Activated T-helper 2 cell treated with anti-CD3 and anti-CD28 coated beads, Interferon-gamma antibody, Interleukin-2, Interleukin-4, amounts not matched to agents 10 μg/mL and 5 μg/mL and 100 μg/mL, durations not matched to agents 14 hours and 24 hours and 36 hours (primary cell): ENCODE results near the gene PRR11. TPM values are rescaled to one million over a fixed set of nuclear protein-coding genes. Genes with fewer than 3 reads are reported as not detected.
"Not testable (repeated sequence)": the region's sequence is repeated elsewhere in the genome, so short reads cannot be mapped to it uniquely, and the experiment has no call there.

Experiments
- DNase-seq: peaks from one replicate; pipeline ENCODE4 v3.0.0; 2021; ENCODE audit warnings: low spot score
- H3K27ac Mint-ChIP-seq: one replicate; pipeline ENCODE4 v1.8.0; 2021; ENCODE audit warnings: mixed read lengths
- H3K27me3 Mint-ChIP-seq: one replicate; pipeline ENCODE4 v1.8.0; 2021; ENCODE audit warnings: low read depth, mixed read lengths
- H3K36me3 Mint-ChIP-seq: one replicate; pipeline ENCODE4 v1.8.0; 2021; ENCODE audit warnings: low read depth, mixed read lengths
- H3K4me1 Mint-ChIP-seq: one replicate; pipeline ENCODE4 v1.8.0; 2021; ENCODE audit warnings: low read depth, mixed read lengths
- H3K4me3 Mint-ChIP-seq: one replicate; pipeline ENCODE4 v1.8.0; 2021; ENCODE audit warnings: low read depth, mild to moderate bottlenecking, moderate library complexity, mixed read lengths
- H3K9me3 Mint-ChIP-seq: one replicate; pipeline ENCODE4 v1.8.0; 2021; ENCODE audit warnings: mixed read lengths
- intact Hi-C: fragments of 100-400 bp; cut with micrococcal nuclease; formaldehyde crosslinking; loops from one replicate; pipeline ENCODE4 v1.15.1; 2023
- total RNA-seq: library from RNA; stranded (reverse); gene quantifications from 2 replicates; pipeline ENCODE4 v1.2.3, GENCODE V29; 2022

The PRR11 gene
- total RNA-seq, 1 donor from 2014 or later = 51.5 TPM

DNA sequence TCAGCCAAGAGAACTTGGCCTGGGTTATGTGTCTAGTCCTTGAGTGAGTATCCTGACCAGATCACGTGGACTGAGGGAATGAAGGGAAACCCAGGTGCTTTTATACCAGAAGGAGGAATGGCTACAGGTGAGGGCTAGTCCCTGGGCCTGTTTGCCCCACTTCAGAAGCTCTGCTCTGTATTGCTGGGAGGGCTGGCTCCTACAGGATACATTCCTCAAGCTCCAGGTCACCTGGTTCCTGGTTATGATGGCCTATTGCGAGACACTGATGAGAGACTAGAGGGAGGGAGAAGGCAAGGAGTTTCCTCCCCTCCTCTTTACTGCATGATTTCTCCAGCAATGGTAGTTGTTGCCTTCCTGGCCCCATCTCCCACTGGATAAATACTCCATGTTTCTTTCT lies 35.3 kb downstream of the PRR11 start:
- H3K4me3 Mint-ChIP-seq = no peak overlapping the region
- no peaks in the 10 kb centered on the region for H3K27me3 Mint-ChIP-seq
- H3K9me3 Mint-ChIP-seq = no peaks in the 10 kb centered on the region
- no peak for DNase-seq
- H3K4me1 Mint-ChIP-seq = no peaks in the 10 kb centered on the region
- H3K36me3 Mint-ChIP-seq = peaks cover 51% of the 10 kb centered on the region
- H3K27ac Mint-ChIP-seq = no peak overlapping the region
- intact Hi-C loops = no loop called here

DNA sequence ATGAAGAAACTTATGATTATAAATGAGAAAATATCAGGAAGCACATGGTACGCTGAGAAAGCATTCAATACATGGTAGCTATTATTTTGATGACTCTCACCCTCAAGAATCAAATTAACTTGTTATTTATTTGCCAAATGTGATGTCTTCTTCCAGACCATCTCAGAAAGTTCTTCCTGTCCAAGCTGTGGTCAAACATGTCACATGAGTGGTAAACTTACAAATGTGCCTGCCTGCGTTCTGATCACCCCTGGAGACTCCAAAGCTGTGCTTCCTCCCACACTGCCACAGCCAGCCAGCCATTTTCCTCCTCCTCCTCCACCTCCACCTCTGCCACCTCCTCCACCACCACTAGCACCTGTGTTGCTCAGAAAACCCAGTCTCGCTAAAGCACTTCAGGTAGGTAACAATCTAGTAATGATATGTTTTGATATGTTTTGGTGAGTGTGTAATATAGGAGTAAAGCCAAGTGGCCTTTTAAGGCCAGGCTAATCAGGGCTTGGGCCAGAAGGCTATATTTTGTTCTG lies 37.9 kb downstream of the PRR11 start:
- no peaks in the 10 kb centered on the region for H3K4me1 Mint-ChIP-seq
- no peaks in the 10 kb centered on the region for H3K27me3 Mint-ChIP-seq
- no peak overlapping the region for H3K4me3 Mint-ChIP-seq
- DNase-seq = no peak
- H3K27ac Mint-ChIP-seq = no peak overlapping the region
- no peaks in the 10 kb centered on the region for H3K9me3 Mint-ChIP-seq
- peaks cover 44% of the 10 kb centered on the region for H3K36me3 Mint-ChIP-seq
- intact Hi-C loops = no loop called here

DNA sequence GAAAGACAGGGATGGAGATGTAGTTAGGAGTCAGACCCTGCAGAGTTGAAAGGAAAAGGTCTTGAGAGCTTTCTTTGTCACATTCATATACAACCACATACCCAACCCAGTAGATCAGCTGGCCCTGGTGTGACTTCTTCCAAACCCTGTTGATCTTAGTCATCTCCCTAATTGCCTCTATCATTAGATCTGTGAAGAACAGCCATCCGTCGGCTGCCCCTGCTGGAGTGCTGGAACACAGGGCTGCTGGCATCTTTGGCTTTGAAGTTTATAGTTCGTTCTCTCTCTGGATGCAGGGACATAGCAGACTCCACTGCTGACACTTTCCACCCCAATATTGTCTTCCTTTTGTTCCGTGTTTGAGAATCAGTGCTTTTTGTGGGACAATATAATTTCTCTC lies 43.9 kb downstream of the PRR11 start:
- Mint-ChIP-seq H3K9me3 (no peaks in the 10 kb centered on the region), H3K4me1 (no peaks in the 10 kb centered on the region), H3K4me3 (no peak overlapping the region), H3K36me3 (peaks cover 31% of the 10 kb centered on the region), H3K27me3 (no peaks in the 10 kb centered on the region), H3K27ac (no peak overlapping the region)
- intact Hi-C loops = no loop called here
- DNase-seq = no peak

DNA sequence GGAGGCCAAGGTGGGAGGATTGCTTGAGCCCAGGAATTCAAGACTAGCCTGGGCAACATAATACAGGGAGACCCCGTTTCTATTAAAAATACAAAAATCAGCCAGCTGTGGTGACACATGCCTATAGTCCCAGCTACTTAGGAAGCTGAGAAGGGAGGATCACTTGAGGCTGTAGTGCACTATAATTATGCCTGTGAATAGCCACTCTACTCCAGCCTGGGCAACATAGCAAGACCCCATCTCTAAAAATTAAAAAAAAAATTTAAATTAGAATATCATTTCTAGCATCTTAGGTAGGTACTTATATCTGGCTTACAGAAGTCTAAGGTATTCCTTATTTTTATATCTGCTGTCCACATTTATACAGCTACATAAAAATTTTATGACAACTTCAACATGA lies 46.8 kb downstream of the PRR11 start:
- Mint-ChIP-seq H3K27ac (no peak overlapping the region), H3K9me3 (no peaks in the 10 kb centered on the region), H3K4me1 (no peaks in the 10 kb centered on the region), H3K36me3 (peaks cover 23% of the 10 kb centered on the region), H3K4me3 (no peak overlapping the region), H3K27me3 (no peaks in the 10 kb centered on the region)
- intact Hi-C loops = no loop called here
- DNase-seq = no peak

GRCh38 chr17:59219370-59219769 lies 63.8 kb downstream of the PRR11 start:
- Mint-ChIP-seq H3K36me3 (peaks cover 4% of the 10 kb centered on the region), H3K27ac (no peak overlapping the region), H3K27me3 (no peaks in the 10 kb centered on the region), H3K9me3 (no peaks in the 10 kb centered on the region), H3K4me3 (no peak overlapping the region), H3K4me1 (peaks cover 13% of the 10 kb centered on the region)
- intact Hi-C loops = no loop called here
- DNase-seq = no peak

- Mint-ChIP-seq H3K4me1 (peaks cover 13% of the 10 kb centered on the region), H3K27me3 (no peaks in the 10 kb centered on the region), H3K36me3 (no peaks in the 10 kb centered on the region), H3K9me3 (no peaks in the 10 kb centered on the region), H3K4me3 (peak overlapping the region; percentile 100), H3K27ac (peak overlapping the region; percentile 73)
- intact Hi-C loops = loop anchor here (1.0 to 10.0 kb wide), 3 partner anchors 10 to 225 kb away; partner anchors contain the start of genes SMG8 and TRIM37
- no peak for DNase-seq
Measured at GRCh38 chr17:59219992-59220327, 64.4 kb downstream of the PRR11 start.

- intact Hi-C loops = loop anchor here (1.0 to 10.0 kb wide), 3 partner anchors 10 to 224 kb away; partner anchors contain the start of genes SMG8 and TRIM37
Measured at GRCh38 chr17:59220328-59221158, 65.0 kb downstream of the PRR11 start, which contains the start of gene GDPD1. Gene GDPD1 (plus strand): TSS chr17:59220511. CDS start chr17:59220610, 99 bp downstream.

GRCh38 chr17:59221159-59221847 lies 65.8 kb downstream of the PRR11 start:
- no peaks in the 10 kb centered on the region for H3K9me3 Mint-ChIP-seq
- peaks cover 13% of the 10 kb centered on the region for H3K4me1 Mint-ChIP-seq
- no peak for DNase-seq
- no peaks in the 10 kb centered on the region for H3K36me3 Mint-ChIP-seq
- intact Hi-C loops = loop anchor here (5.0 to 10.0 kb wide), 2 partner anchors 114 to 223 kb away; partner anchors contain the start of gene TRIM37
- H3K4me3 Mint-ChIP-seq = peak overlapping the region; percentile 100
- H3K27me3 Mint-ChIP-seq = no peaks in the 10 kb centered on the region
- peak overlapping the region; percentile 91 for H3K27ac Mint-ChIP-seq

More at GRCh38 chr17:59220328-59221158, 65.0 kb downstream of the PRR11 start, which contains the start of gene GDPD1:
- Mint-ChIP-seq H3K36me3 (no peaks in the 10 kb centered on the region), H3K4me3 (peak within 1 kb of the TSS; percentile 100), H3K4me1 (peaks cover 13% of the 10 kb centered on the region), H3K9me3 (no peaks in the 10 kb centered on the region), H3K27ac (peak within 1 kb of the TSS; percentile 91), H3K27me3 (no peaks in the 10 kb centered on the region)
- peak; percentile 96 for DNase-seq

DNA sequence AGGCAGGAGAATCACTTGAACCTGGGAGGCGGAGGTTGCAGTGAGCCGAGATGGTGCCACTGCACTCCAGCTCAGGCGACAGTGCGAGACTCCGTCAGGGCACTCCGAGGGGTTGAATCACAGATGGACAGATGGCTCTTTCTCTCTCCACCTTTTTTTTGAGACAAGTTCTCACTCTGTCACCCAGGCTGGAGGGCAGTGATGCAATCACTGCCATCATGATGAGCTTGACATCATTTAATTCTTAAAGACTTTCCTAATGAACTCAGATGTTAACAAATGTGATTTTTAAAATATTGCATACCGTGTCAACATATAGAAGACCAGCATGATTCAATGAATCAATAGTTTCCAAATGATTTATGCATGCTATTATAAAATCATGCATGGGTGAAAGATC lies 68.3 kb downstream of the PRR11 start:
- H3K9me3 Mint-ChIP-seq = no peaks in the 10 kb centered on the region
- no peaks in the 10 kb centered on the region for H3K36me3 Mint-ChIP-seq
- intact Hi-C loops = loop anchor here (5.0 to 10.0 kb wide), 2 partner anchors 117 to 221 kb away; partner anchors contain the start of gene TRIM37
- H3K4me3 Mint-ChIP-seq = no peak overlapping the region
- H3K27me3 Mint-ChIP-seq = no peaks in the 10 kb centered on the region
- no peak overlapping the region for H3K27ac Mint-ChIP-seq
- DNase-seq = no peak
- H3K4me1 Mint-ChIP-seq = peaks cover 13% of the 10 kb centered on the region

DNA sequence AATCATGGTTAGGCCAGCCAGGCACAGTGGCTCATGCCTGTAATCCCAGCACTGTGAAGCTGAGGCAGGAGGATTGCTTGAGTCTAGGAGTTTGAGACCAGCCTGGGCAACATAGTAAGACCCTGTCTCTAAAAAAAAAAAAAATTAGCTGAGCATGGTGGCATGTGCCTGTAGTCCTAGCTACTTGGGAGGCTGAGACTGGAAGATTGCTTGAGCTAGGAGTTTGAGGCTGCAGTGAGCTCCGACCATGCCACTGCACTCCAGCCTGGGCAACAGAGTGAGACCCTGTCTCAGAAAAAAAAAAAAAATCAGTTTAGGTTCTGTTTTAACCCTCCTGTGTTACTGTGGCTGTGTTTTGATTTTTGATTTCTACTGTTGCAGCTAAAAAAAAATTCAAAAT lies 73.0 kb downstream of the PRR11 start:
- not testable (repeated sequence) for H3K9me3 Mint-ChIP-seq, H3K36me3 Mint-ChIP-seq, H3K27me3 Mint-ChIP-seq, H3K4me3 Mint-ChIP-seq, DNase-seq, H3K4me1 Mint-ChIP-seq, H3K27ac Mint-ChIP-seq
- intact Hi-C loops = loop anchor here (10.0 kb wide), 1 partner anchor 216 kb away; no protein-coding TSS in a partner anchor

DNA sequence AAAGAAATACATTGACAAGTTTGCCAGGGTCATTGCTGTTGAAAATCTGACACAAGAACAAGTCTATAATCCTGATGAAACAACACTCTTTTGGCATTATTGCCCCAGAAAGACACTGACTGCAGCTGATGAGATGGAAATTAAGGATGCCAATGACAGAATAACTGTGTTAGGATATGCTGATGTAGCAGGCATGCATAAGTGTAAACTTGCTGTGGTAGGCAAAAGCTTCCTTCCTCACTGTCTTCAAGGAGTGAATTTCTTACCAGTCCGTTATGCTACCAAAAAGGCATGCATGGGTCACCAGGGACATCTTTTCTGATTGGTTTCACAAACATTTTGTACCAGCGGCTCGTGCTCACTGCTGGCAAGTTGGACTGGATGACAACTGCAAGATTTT lies 75.2 kb downstream of the PRR11 start:
- no peak for DNase-seq
- intact Hi-C loops = no loop called here
- peaks cover 4% of the 10 kb centered on the region for H3K4me1 Mint-ChIP-seq
- H3K4me3 Mint-ChIP-seq = no peak overlapping the region
- H3K9me3 Mint-ChIP-seq = no peaks in the 10 kb centered on the region
- H3K27me3 Mint-ChIP-seq = peaks cover 2% of the 10 kb centered on the region
- H3K36me3 Mint-ChIP-seq = no peaks in the 10 kb centered on the region
- H3K27ac Mint-ChIP-seq = no peak overlapping the region

DNA sequence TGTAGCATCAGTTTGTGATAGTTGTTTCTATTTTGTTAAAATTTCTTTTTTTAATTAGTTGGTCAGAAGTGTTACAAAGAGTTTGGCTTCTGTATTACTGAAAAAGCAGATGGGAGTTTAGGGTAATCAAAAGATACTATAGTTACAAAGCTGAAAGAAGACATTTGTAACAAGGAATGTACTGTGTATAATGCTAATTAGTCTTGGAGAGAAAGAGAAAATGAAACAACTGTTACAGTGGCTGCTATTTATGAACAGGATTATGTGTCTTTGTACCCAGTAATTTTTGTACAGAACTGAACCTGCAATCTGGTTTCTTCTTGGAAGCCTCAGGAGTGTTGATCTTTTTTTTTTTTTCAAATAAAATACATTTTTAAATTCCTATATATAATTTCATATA lies 79.1 kb downstream of the PRR11 start:
- no peaks in the 10 kb centered on the region for H3K9me3 Mint-ChIP-seq
- no peak for DNase-seq
- no peak overlapping the region for H3K27ac Mint-ChIP-seq
- H3K36me3 Mint-ChIP-seq = no peaks in the 10 kb centered on the region
- H3K4me3 Mint-ChIP-seq = no peak overlapping the region
- intact Hi-C loops = no loop called here
- peaks cover 2% of the 10 kb centered on the region for H3K27me3 Mint-ChIP-seq
- H3K4me1 Mint-ChIP-seq = peaks cover 4% of the 10 kb centered on the region

- Mint-ChIP-seq H3K27me3 (no peaks in the 10 kb centered on the region), H3K27ac (no peak overlapping the region), H3K4me1 (peaks cover 4% of the 10 kb centered on the region), H3K4me3 (no peak overlapping the region), H3K9me3 (no peaks in the 10 kb centered on the region), H3K36me3 (no peaks in the 10 kb centered on the region)
- no peak for DNase-seq
- intact Hi-C loops = no loop called here
Measured at GRCh38 chr17:59238906-59239305, 83.4 kb downstream of the PRR11 start.
